Measurements from ENCODE around the gene CEP250. TPM values are rescaled to one million over a fixed set of nuclear protein-coding genes. Genes with fewer than 3 reads are reported as not detected.
"Not testable (repeated sequence)": the region's sequence is repeated elsewhere in the genome, so short reads cannot be mapped to it uniquely, and the experiment has no call there.

Gene CEP250
- polyA plus RNA-seq, 12 donors: 21.0 to 63.1 (median 29.3) TPM; not detected in 1

GRCh38 chr20:35449855-35450254, 5.5 kb upstream of the CEP250 start:
- not testable (repeated sequence) for DNase-seq

GRCh38 chr20:35451295-35451694, 4.1 kb upstream of the CEP250 start:
- no peak for DNase-seq

- no peak for DNase-seq
Observed at GRCh38 chr20:35453647-35454046, 1.8 kb upstream of the CEP250 start.

GRCh38 chr20:35456700-35457099, 1.3 kb downstream of the CEP250 start:
- not testable (repeated sequence) for DNase-seq

GRCh38 chr20:35457539-35457938, 2.1 kb downstream of the CEP250 start:
- DNase-seq: not testable (repeated sequence)

- no peak for DNase-seq
Observed at GRCh38 chr20:35458388-35458787, 3.0 kb downstream of the CEP250 start.

GRCh38 chr20:35461620-35462019, 6.2 kb downstream of the CEP250 start:
- no peak for DNase-seq

GRCh38 chr20:35462351-35462750, 7.0 kb downstream of the CEP250 start:
- DNase-seq: no peak

GRCh38 chr20:35463455-35464300, 8.3 kb downstream of the CEP250 start:
- DNase-seq: peak; percentile 78

GRCh38 chr20:35465976-35466375, 10.6 kb downstream of the CEP250 start:
- DNase-seq: peak; percentile 84

GRCh38 chr20:35466856-35467255, 11.5 kb downstream of the CEP250 start:
- DNase-seq: no peak

GRCh38 chr20:35467339-35468224, 12.2 kb downstream of the CEP250 start:
- peak; percentile 35 for DNase-seq

GRCh38 chr20:35468671-35469334, 13.4 kb downstream of the CEP250 start:
- DNase-seq: no peak

GRCh38 chr20:35472209-35472608, 16.8 kb downstream of the CEP250 start:
- DNase-seq: no peak

- DNase-seq: no peak
Observed at GRCh38 chr20:35473684-35474083, 18.3 kb downstream of the CEP250 start.

- DNase-seq: no peak
Observed at GRCh38 chr20:35474303-35474871, 19.0 kb downstream of the CEP250 start.

GRCh38 chr20:35476288-35476687, 20.9 kb downstream of the CEP250 start:
- DNase-seq: no peak

GRCh38 chr20:35478804-35479472, 23.5 kb downstream of the CEP250 start:
- DNase-seq: no peak

GRCh38 chr20:35479798-35480197, 24.4 kb downstream of the CEP250 start:
- no peak for DNase-seq

GRCh38 chr20:35487479-35487878, 32.1 kb downstream of the CEP250 start:
- no peak for DNase-seq

GRCh38 chr20:35489717-35490116, 34.3 kb downstream of the CEP250 start:
- no peak for DNase-seq
